D721Med (cell line): ENCODE data around the gene C1QC.

Experiments used
- DNase-seq: peaks from one replicate; pipeline ENCODE4 v3.0.0; 2011; ENCODE audit warnings: low spot score; ENCODE audit not compliant: insufficient read length
- FAIRE-seq: peaks from 2 replicates; lab custom pipeline; 2011; peaks lifted over from hg19 to GRCh38; lab: Jason Lieb, UNC
- CTCF ChIP-seq: IDR thresholded peaks from 2 replicates; pipeline ENCODE4 v1.5.1; 2012; ENCODE audit warnings: mild to moderate bottlenecking, control low read depth; ENCODE audit not compliant: insufficient read depth; ENCODE audit errors: missing control alignments

C1QC gene

GRCh38 chr1:22688466-22688865, 45.0 kb downstream of the C1QC start:
- DNase-seq (no peak), FAIRE-seq (no peak)
- no peak for TF ChIP-seq CTCF

- DNase-seq, result no peak
- no peak for FAIRE-seq
These were observed 46.1 kb downstream of the C1QC start for GRCh38 chr1:22689505-22689904.

GRCh38 chr1:22691031-22691753, 47.8 kb downstream of the C1QC start:
- DNase-seq (no peak), FAIRE-seq (no peak)
- no peak for TF ChIP-seq CTCF

More at GRCh38 chr1:22689505-22689904, 46.1 kb downstream of the C1QC start:
- TF ChIP-seq CTCF, result no peak

GRCh38 chr1:22694172-22694571, 50.7 kb downstream of the C1QC start:
- FAIRE-seq (no peak), DNase-seq (no peak)
- no peak for TF ChIP-seq CTCF

GRCh38 chr1:22696610-22697009, 53.2 kb downstream of the C1QC start:
- FAIRE-seq (no peak), DNase-seq (no peak)
- TF ChIP-seq CTCF, result no peak
